ENCODE data around the gene ISM1. TPM values are rescaled to one million over a fixed set of nuclear protein-coding genes. Genes with fewer than 3 reads are reported as not detected.
A peak's percentile ranks its signal among the peaks of the same experiment; 100 is the strongest.

Gene ISM1
- total and polyA plus RNA-seq, 4 donors, result 6.0 to 11.6 (median 9.3) TPM

DNA sequence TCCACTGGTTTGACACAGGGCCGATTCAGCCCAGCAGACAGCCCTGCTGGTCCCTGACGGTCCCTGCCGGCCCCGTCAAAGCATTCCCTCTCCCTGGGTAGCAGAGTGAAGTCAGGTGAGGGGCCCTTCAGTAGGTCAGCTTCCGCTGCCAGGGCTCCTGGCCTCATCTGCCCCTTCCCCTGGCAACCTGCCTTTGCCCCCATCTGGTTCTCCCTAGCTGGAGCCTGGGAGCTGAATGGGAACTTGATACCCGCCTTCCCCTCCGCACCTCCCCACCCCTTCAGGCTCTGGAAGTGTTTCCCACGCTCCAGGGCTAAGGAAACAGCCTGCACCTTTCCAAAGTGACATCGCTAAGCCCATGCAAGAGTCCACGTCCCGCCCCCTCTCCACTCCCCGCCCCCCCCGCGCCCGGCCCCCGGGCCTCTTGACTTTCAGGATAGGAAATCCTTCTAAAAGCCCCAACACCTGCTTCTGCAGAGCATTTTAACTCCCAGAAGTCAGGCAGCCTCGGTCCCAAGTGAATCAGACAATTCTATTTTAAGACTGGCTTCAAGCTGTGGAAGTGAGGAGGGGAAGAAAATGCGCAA is 53.3 kb downstream of the ISM1 start:
- H3K27me3 ChIP-seq (ENCODE audit: control insufficient read depth, insufficient read depth, low read length), result no peaks in the 10 kb centered on the region
- 28% methylated on average over 7 of the region's 18 CpGs for WGBS (ENCODE audit: insufficient coverage)
- H3K4me1 ChIP-seq (ENCODE audit: control insufficient read depth, insufficient read depth, low read length), result peaks cover 17% of the 10 kb centered on the region
- H3K27ac ChIP-seq (ENCODE audit: low read depth, low read length), result no peak overlapping the region
- H3K9me3 ChIP-seq (ENCODE audit: control insufficient read depth, insufficient read depth, low read length), result no peaks in the 10 kb centered on the region
- H3K4me3 ChIP-seq (ENCODE audit: low read depth, low read length), result no peak overlapping the region
- DNase-seq (ENCODE audit: low read depth in 4 of 6, low spot score in 6 of 6), result peak in 2 of 6 donors; percentile 26 to 51
- no peaks in the 10 kb centered on the region for H3K36me3 ChIP-seq (ENCODE audit: control insufficient read depth, insufficient read depth, low read length)

DNA sequence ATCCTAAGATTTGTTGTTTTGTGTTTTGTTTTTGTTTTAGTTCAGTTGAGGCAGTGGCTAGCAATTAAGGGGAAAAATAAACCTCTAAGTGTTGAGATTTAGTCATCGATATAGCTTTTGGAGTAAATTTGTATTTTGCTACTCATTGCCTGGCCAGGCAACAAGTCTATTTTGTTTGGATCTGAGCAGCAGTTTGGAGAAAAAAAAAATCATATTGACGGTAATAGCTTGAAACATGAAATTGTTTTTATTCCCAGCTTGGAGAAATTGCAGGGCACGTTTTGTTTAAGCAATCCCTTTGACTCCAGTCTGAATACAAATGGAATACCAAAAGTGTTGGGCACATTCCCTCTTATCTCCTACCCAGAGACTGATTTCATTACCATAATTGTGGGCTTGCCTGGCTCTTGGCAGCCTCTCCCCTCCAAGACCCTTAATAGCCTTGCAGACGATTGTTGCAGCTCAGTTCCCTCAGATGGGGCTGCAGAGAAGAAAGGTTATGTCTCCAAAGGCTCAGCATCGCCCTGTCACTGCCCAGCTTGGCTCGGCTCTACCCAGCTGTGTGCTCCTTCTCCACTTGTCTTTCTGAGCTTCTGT is 56.0 kb downstream of the ISM1 start:
- Histone ChIP-seq H3K36me3 (ENCODE audit: control insufficient read depth, insufficient read depth, low read length) (no peaks in the 10 kb centered on the region), H3K27ac (ENCODE audit: low read depth, low read length) (no peak overlapping the region), H3K9me3 (ENCODE audit: control insufficient read depth, insufficient read depth, low read length) (no peaks in the 10 kb centered on the region), H3K4me3 (ENCODE audit: low read depth, low read length) (no peak overlapping the region), H3K27me3 (ENCODE audit: control insufficient read depth, insufficient read depth, low read length) (no peaks in the 10 kb centered on the region), H3K4me1 (ENCODE audit: control insufficient read depth, insufficient read depth, low read length) (peaks cover 15% of the 10 kb centered on the region)
- DNase-seq (ENCODE audit: low read depth in 4 of 6, low spot score in 6 of 6), result peak in 2 of 6 donors; percentile 55 to 66
- WGBS (ENCODE audit: insufficient coverage), result 66% methylated on average over 5 of the region's 6 CpGs

DNA sequence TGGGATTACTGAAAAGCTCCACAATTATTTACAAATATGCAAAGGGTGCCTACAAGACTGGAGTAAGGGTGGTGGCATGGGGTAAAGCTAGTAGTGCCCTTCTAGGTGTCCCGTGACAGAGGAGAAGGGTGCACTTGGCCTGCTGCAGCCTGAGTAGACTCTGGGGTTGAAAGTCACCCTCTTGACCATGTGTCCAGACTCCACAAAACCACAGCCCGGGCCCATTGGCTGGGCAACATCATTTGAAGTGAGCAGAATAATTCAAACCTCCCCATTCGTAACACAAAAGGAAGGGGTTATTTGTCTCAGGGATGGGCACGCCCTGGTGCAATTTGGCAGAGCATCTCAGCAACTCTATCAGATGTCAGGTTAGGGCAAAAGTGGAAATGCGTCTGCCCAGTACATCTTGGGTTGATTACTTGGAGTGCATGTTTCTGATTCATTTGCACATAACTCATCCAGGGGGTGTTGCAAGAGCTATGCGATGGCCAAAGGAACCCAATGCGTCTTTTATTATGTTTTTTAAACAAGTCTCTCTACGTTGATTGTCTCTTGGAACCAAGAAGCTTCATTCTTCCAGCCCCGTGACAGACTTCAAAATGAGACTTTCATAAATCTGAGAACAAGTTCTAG is 56.7 kb downstream of the ISM1 start:
- no peak for DNase-seq (ENCODE audit: low read depth in 4 of 6, low spot score in 6 of 6)
- Histone ChIP-seq H3K36me3 (ENCODE audit: control insufficient read depth, insufficient read depth, low read length) (no peaks in the 10 kb centered on the region), H3K27me3 (ENCODE audit: control insufficient read depth, insufficient read depth, low read length) (no peaks in the 10 kb centered on the region), H3K27ac (ENCODE audit: low read depth, low read length) (no peak overlapping the region), H3K4me3 (ENCODE audit: low read depth, low read length) (no peak overlapping the region), H3K9me3 (ENCODE audit: control insufficient read depth, insufficient read depth, low read length) (no peaks in the 10 kb centered on the region), H3K4me1 (ENCODE audit: control insufficient read depth, insufficient read depth, low read length) (peaks cover 15% of the 10 kb centered on the region)
- 84% methylated on average over 3 of the region's 9 CpGs for WGBS (ENCODE audit: insufficient coverage)

DNA sequence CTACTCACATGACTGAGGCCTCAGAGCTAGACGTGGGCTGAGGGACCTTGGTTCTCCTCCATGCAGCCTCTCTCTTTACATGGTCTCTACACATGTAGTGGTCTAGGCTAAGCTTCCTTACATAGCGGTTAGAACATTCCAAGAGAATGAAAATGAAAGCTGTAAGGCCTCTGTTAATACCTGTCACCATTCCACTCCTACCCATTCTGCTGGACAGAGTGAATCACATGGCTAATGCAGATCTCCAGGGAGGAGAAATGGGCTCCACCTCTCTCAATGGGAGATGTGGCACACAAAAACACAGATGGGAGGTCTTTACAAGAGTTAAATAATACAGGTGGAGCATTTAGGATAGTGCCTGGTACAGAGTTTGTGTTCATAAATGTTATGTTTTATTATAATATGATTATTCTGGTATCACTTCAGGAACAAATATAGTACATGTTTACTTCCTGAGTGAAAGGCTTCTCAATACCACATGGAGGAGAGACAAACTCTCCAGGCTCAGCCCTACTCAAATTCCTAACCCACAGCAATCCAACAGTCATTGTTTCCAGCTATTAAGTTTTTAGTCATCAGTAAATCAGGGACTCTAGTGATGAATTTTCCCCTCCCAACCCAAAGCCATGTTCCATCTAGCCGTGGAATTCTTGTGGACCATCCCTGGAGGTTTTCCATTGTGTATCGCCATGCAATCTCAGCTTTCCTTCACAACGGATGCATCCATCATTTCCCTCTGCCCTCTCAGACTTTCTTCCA is 57.9 kb downstream of the ISM1 start:
- Histone ChIP-seq H3K27me3 (ENCODE audit: control insufficient read depth, insufficient read depth, low read length) (no peaks in the 10 kb centered on the region), H3K4me3 (ENCODE audit: low read depth, low read length) (no peak overlapping the region), H3K4me1 (ENCODE audit: control insufficient read depth, insufficient read depth, low read length) (peaks cover 13% of the 10 kb centered on the region), H3K27ac (ENCODE audit: low read depth, low read length) (no peak overlapping the region), H3K9me3 (ENCODE audit: control insufficient read depth, insufficient read depth, low read length) (no peaks in the 10 kb centered on the region), H3K36me3 (ENCODE audit: control insufficient read depth, insufficient read depth, low read length) (no peaks in the 10 kb centered on the region)
- WGBS (ENCODE audit: insufficient coverage), result 81% methylated on average over 4 of the region's 5 CpGs
- DNase-seq (ENCODE audit: low read depth in 4 of 6, low spot score in 6 of 6), result no peak

DNA sequence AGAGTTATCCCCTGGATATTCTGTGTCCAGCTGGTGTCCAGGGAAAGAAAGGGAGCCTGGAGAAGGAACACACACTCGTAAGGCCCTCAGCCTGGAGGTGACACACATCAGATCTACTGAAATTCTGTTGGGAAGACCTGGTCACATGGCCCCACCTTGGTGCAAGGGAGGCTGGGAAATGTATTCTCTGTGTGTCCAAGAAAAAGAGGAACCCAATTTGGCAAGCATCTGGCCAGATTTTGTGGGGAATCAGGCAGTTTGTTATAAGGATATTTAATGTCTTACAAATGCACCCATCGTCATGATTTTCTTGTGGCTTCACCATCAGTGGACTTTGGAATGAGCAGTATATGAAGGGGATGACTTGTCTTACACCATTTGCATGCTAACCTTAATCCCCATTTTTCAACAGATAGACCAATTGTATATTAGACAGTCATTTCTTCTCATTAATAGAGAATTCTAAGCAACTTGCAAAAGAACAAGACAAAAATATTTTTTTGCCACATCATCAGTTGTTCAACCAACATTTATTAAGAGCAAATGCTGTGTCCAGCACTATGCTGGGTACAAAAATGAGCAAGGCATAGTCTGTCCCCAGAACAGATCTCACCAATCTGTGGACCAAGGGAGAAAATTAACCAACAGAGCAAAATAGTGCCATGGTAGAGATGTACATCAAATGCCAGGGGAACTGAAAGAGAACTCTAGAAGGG is 59.7 kb downstream of the ISM1 start:
- Histone ChIP-seq H3K27me3 (ENCODE audit: control insufficient read depth, insufficient read depth, low read length) (no peaks in the 10 kb centered on the region), H3K4me1 (ENCODE audit: control insufficient read depth, insufficient read depth, low read length) (peaks cover 8% of the 10 kb centered on the region), H3K27ac (ENCODE audit: low read depth, low read length) (no peak overlapping the region), H3K36me3 (ENCODE audit: control insufficient read depth, insufficient read depth, low read length) (no peaks in the 10 kb centered on the region), H3K4me3 (ENCODE audit: low read depth, low read length) (no peak overlapping the region), H3K9me3 (ENCODE audit: control insufficient read depth, insufficient read depth, low read length) (no peaks in the 10 kb centered on the region)
- DNase-seq (ENCODE audit: low read depth in 4 of 6, low spot score in 6 of 6), result no peak
- 86% methylated on average over 1 of the region's 2 CpGs for WGBS (ENCODE audit: insufficient coverage)

DNA sequence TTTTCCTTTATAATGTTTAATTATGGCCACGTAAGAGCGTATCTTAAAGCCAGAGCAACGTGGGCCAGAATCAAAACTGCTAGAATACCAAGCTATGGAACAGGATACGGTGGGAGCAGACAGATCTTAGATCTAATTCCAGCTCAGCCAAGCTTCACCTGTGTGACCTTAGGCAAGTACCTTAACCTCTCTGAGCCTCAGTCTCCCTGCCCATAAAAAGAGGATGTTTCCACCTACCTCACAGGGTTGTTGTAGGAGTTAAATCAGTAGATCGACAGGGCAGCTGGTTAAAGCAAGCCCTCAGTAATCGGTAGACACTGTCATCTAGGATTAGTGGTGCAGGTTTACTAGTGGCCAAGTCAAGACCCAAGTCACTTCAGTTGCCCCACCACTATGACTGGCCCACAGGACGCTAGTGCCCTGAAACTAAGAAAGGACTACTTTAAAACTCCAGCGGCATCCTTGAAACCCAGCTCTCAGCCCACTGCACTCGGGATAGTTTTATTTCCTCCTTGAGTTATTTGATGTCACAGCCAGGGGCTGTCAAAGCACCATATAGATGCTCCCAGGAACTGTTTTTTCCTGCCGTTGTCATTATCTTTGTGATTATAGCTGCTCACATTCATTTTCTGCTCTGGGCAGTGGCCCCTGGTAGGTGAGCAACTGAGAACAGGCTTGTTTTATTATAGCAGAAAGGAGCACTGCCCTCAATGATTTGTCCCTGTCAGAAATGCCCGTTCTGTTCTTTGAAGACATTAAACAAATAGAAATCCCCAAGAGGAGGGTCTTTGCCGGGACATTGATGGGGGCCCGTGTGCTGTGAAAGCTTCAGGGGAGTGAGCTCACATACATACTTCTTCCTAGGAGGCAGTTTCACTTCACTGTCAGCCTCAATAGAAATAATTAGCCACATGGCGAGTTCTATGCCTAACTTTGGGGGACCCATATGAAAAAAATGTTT is 63.1 kb downstream of the ISM1 start:
- H3K36me3 ChIP-seq (ENCODE audit: control insufficient read depth, insufficient read depth, low read length), result no peaks in the 10 kb centered on the region
- no peak overlapping the region for H3K4me3 ChIP-seq (ENCODE audit: low read depth, low read length)
- 54% methylated on average over 10 of the region's 14 CpGs for WGBS (ENCODE audit: insufficient coverage)
- H3K27me3 ChIP-seq (ENCODE audit: control insufficient read depth, insufficient read depth, low read length), result no peaks in the 10 kb centered on the region
- H3K9me3 ChIP-seq (ENCODE audit: control insufficient read depth, insufficient read depth, low read length), result no peaks in the 10 kb centered on the region
- no peak overlapping the region for H3K27ac ChIP-seq (ENCODE audit: low read depth, low read length)
- no peaks in the 10 kb centered on the region for H3K4me1 ChIP-seq (ENCODE audit: control insufficient read depth, insufficient read depth, low read length)
- DNase-seq (ENCODE audit: low read depth in 4 of 6, low spot score in 6 of 6), result peak in 1 of 6 donors; percentile 68

DNA sequence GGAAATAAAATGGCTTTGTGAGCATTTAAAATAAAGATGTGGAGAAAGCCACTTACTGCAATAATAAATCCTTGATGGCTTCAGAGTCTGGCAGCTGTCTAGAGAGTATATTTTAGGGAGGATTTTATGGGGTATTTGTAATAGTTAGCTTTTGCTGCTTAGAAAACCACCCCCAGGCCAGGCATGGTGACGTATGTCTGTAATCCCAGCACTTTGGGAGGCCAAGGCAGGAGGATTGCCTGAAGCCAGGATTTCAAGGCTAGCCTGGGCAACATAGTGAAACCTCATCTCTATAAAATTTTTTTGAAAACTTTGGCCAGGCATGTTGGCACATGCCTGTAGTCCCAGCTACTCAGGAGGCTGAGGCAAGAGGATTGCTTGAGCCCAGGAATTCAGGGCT is 63.8 kb downstream of the ISM1 start:
- Histone ChIP-seq H3K36me3 (ENCODE audit: control insufficient read depth, insufficient read depth, low read length) (peaks cover 2% of the 10 kb centered on the region), H3K4me1 (ENCODE audit: control insufficient read depth, insufficient read depth, low read length) (no peaks in the 10 kb centered on the region), H3K27ac (ENCODE audit: low read depth, low read length) (no peak overlapping the region), H3K9me3 (ENCODE audit: control insufficient read depth, insufficient read depth, low read length) (no peaks in the 10 kb centered on the region), H3K4me3 (ENCODE audit: low read depth, low read length) (no peak overlapping the region), H3K27me3 (ENCODE audit: control insufficient read depth, insufficient read depth, low read length) (no peaks in the 10 kb centered on the region)
- 80% methylated on average over 1 of the region's 1 CpG for WGBS (ENCODE audit: insufficient coverage)
- DNase-seq (ENCODE audit: low read depth in 4 of 6, low spot score in 6 of 6), result no peak

DNA sequence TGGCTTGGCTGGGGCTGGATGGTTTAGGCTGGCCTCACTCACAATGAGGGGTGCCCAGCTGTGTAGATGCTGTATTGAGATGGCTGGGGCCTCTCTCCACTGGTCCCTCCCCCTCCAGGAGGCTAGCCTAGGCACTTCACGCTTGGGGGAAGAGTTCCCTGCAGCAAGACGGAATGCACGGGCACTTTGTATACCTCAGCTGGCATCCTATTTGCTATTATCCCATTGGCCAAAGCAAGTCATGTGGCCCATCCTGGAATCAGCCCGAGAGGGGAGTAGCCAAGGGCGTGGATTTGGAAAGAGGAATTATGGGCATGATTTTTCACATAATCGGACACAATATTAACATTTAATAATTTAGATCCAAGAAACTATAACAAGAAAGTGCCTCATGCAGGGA is 64.3 kb downstream of the ISM1 start:
- no peaks in the 10 kb centered on the region for H3K4me1 ChIP-seq (ENCODE audit: control insufficient read depth, insufficient read depth, low read length)
- no peak overlapping the region for H3K27ac ChIP-seq (ENCODE audit: low read depth, low read length)
- no peak for DNase-seq (ENCODE audit: low read depth in 4 of 6, low spot score in 6 of 6)
- H3K9me3 ChIP-seq (ENCODE audit: control insufficient read depth, insufficient read depth, low read length), result no peaks in the 10 kb centered on the region
- peaks cover 2% of the 10 kb centered on the region for H3K36me3 ChIP-seq (ENCODE audit: control insufficient read depth, insufficient read depth, low read length)
- no peak overlapping the region for H3K4me3 ChIP-seq (ENCODE audit: low read depth, low read length)
- no peaks in the 10 kb centered on the region for H3K27me3 ChIP-seq (ENCODE audit: control insufficient read depth, insufficient read depth, low read length)
- WGBS (ENCODE audit: insufficient coverage), result no CpG with 5 or more reads among the region's 6 CpGs
